HepG2 (cell line): ENCODE results near the gene KNCN. TPM values are rescaled to one million over a fixed set of nuclear protein-coding genes. Genes with fewer than 3 reads are reported as not detected.

Source experiments
- ATAC-seq: fragments of 200-7000 bp; cut with Tn5 transposase; 3 replicates; pipeline ENCODE4 v1.9.1; 2020; ENCODE audit warnings: mild to moderate bottlenecking, moderate library complexity
- BruUV-seq: library from RNA; stranded (reverse); fragments of 400-500 nt; replicated peaks from 2 replicates; lab custom pipeline; 2021; lab: Mats Ljungman, UMichigan
- CTCF ChIA-PET: fragments of 300-600 bp; formaldehyde crosslinking; extraction: SDS; loops from one replicate; lab custom pipeline; 2021; ENCODE audit warnings: low total read pairs, inconsistent platforms, low intra/inter-chr PET ratio; lab: Yijun Ruan, JAX
- POLR2A ChIA-PET: fragments of 350-600 bp; sonication (Branson Sonifier 250); formaldehyde crosslinking; loops from one replicate; lab custom pipeline; 2020; ENCODE audit warnings: antibody characterized with exemption, inconsistent platforms; lab: Yijun Ruan, JAX
- DNase-seq: peaks from one replicate; pipeline ENCODE4 v3.0.0-alpha.2; 2015; ENCODE audit warnings: low spot score
- FAIRE-seq: peaks from 3 replicates; lab custom pipeline; 2011; peaks lifted over from hg19 to GRCh38; lab: Jason Lieb, UNC
- H2AFZ ChIP-seq: one replicate; pipeline ENCODE4 v1.6.1; 2011; ENCODE audit warnings: low read length, inconsistent platforms
- H3K27ac ChIP-seq: fragments of 300-600 bp; 3 replicates; pipeline ENCODE4 v1.8.0; 2011; ENCODE audit warnings: mixed run types, mild to moderate bottlenecking, mixed read lengths, low read length, inconsistent platforms; ENCODE audit not compliant: insufficient read depth; ENCODE audit errors: extremely low read length
- H3K27me3 ChIP-seq, 2 experiments: fragments of 200-600 bp in 1 of 2; 2 replicates in 1 of 2; 3 replicates in 1 of 2; pipeline versions ENCODE4 v1.6.0 to v1.8.0; 2011; ENCODE audit warnings: low read length in 2 of 2, mild to moderate bottlenecking in 2 of 2, moderate library complexity in 2 of 2, inconsistent platforms in 1 of 2; ENCODE audit not compliant: insufficient read depth in 2 of 2, control insufficient read depth in 1 of 2
- H3K36me3 ChIP-seq, 2 experiments: fragments of 200-600 bp in 1 of 2; replicated peaks in 1 of 2; 2 replicates in 1 of 2; 3 replicates in 1 of 2; pipeline versions ENCODE4 v1.5.1 to v1.8.0; 2011; ENCODE audit warnings: low read length in 2 of 2, inconsistent platforms in 1 of 2; ENCODE audit not compliant: insufficient read depth in 2 of 2, control insufficient read depth in 1 of 2
- H3K4me1 ChIP-seq: 2 replicates; pipeline ENCODE4 v1.5.1; 2012; ENCODE audit warnings: low read length, inconsistent platforms; ENCODE audit not compliant: insufficient read depth
- H3K4me2 ChIP-seq: 2 replicates; pipeline ENCODE4 v1.6.0; 2011; ENCODE audit warnings: low read depth, low read length, inconsistent platforms
- H3K4me3 ChIP-seq, 3 experiments: fragments of 200-600 bp in 1 of 3; sonication (generic), shearing (Covaris generic) in 1 of 3; replicated peaks in 1 of 3; 2 replicates each; pipeline ENCODE4 v1.5.1; 2011 to 2016; ENCODE audit warnings: low read length in 3 of 3, inconsistent platforms in 2 of 3, low read depth in 2 of 3, mild to moderate bottlenecking in 2 of 3, control low read depth in 1 of 3, mixed read lengths in 1 of 3; ENCODE audit not compliant: insufficient read depth in 1 of 3
- H3K79me2 ChIP-seq: one replicate; pipeline ENCODE4 v1.6.1; 2011; ENCODE audit warnings: low read length, inconsistent platforms; ENCODE audit not compliant: insufficient read depth
- H3K9ac ChIP-seq: 2 replicates; pipeline ENCODE4 v1.6.0; 2011; ENCODE audit warnings: mild to moderate bottlenecking, low read depth, low read length, inconsistent platforms; ENCODE audit not compliant: insufficient read depth
- H3K9me3 ChIP-seq: 2 replicates; pipeline ENCODE4 v1.5.1; 2012; ENCODE audit warnings: mild to moderate bottlenecking, low read length
- H4K20me1 ChIP-seq: 2 replicates; pipeline ENCODE4 v1.6.0; 2011; ENCODE audit warnings: inconsistent platforms, mild to moderate bottlenecking, low read length, moderate library complexity; ENCODE audit not compliant: insufficient read depth
- SRF ChIP-seq: IDR thresholded peaks from 2 replicates; pipeline ENCODE4 v1.6.1; 2011; ENCODE audit warnings: mild to moderate bottlenecking, low read depth, low read length, moderate library complexity
- ZNF562 ChIP-seq: sonication (generic); formaldehyde crosslinking; IDR thresholded peaks from 2 replicates; pipeline ENCODE4 v1.8.0; 2022; ENCODE audit warnings: missing genetic modification reagents, borderline replicate concordance
- ZNF598 ChIP-seq: sonication (generic); formaldehyde crosslinking; IDR thresholded peaks from 2 replicates; pipeline ENCODE4 v1.5.1; 2020; ENCODE audit warnings: mild to moderate bottlenecking, missing genetic modification reagents, borderline replicate concordance
- WGBS: methylation state at CpG from one replicate; pipeline ENCODE4 v1.1.6; 2017; ENCODE audit warnings: low lambda C conversion rate; 5-methylcytosine and 5-hydroxymethylcytosine counted together
- in situ Hi-C: cut with HindIII; loops from 2 replicates; pipeline ENCODE4 v1.10.0; 2017; ENCODE audit warnings: low pct_unique_long_range_greater_than_20kb; ENCODE audit not compliant: extremely low pct_ligation_motif_present
- intact Hi-C: fragments of 100-400 bp; cut with micrococcal nuclease; formaldehyde crosslinking; loops from one replicate; pipeline ENCODE4 v1.10.0; 2022; ENCODE audit not compliant: unreplicated experiment
- polyA plus RNA-seq, 8 experiments: library from polyadenylated mRNA; depleted of rRNA in 3 of 8; stranded (reverse) in 7 of 8; unstranded in 1 of 8; fragments of >200 nt; fragmentation: Illumina TruSeq in 4 of 8; extraction: Trizol in 4 of 8; gene quantifications; 2 replicates each; pipeline versions ENCODE4 v1.2.1 to v1.2.3, GENCODE V29; 2011 to 2016; ENCODE audit warnings: low read depth in 4 of 8, missing spikeins in 1 of 8, mixed read lengths in 1 of 8; ENCODE audit not compliant: insufficient read depth in 1 of 8
- total RNA-seq, 5 experiments: library from RNA; depleted of rRNA; stranded (reverse); fragments of >200 nt; fragmentation: Illumina TruSeq; extraction: Trizol; gene quantifications; 2 replicates each; pipeline ENCODE4 v1.2.3, GENCODE V29; 2016; ENCODE audit warnings: low read depth in 1 of 5
- TF ChIP-seq, protein P1 (sequence below): sonication (generic); formaldehyde crosslinking; IDR thresholded peaks from 2 replicates; pipeline ENCODE4 v1.4.0; 2020; ENCODE audit warnings: mild to moderate bottlenecking, missing genetic modification reagents
- TF ChIP-seq, protein P2 (sequence below): sonication (generic); formaldehyde crosslinking; IDR thresholded peaks from 2 replicates; pipeline ENCODE4 v1.4.0; 2020; ENCODE audit warnings: mild to moderate bottlenecking, missing genetic modification reagents
- TF ChIP-seq, protein P3 (sequence below), 2 experiments: fragments of 450-650 bp in 1 of 2; sonication (generic) in 1 of 2; formaldehyde crosslinking in 1 of 2; IDR thresholded peaks; 2 replicates each; pipeline versions ENCODE4 v1.6.1 to v1.8.0; 2016 to 2022; ENCODE audit warnings: antibody characterized with exemption in 1 of 2, mild to moderate bottlenecking in 1 of 2, missing genetic modification reagents in 1 of 2
- TF ChIP-seq, protein P4 (sequence below): IDR thresholded peaks from 2 replicates; pipeline ENCODE4 v1.6.1; 2016; ENCODE audit warnings: low read depth, borderline replicate concordance

The KNCN gene
- total and polyA plus RNA-seq, 2 of the 13 experiments (the other 11 are each of a cell fraction or from before 2014, with no cell fraction given), result not detected

DNA sequence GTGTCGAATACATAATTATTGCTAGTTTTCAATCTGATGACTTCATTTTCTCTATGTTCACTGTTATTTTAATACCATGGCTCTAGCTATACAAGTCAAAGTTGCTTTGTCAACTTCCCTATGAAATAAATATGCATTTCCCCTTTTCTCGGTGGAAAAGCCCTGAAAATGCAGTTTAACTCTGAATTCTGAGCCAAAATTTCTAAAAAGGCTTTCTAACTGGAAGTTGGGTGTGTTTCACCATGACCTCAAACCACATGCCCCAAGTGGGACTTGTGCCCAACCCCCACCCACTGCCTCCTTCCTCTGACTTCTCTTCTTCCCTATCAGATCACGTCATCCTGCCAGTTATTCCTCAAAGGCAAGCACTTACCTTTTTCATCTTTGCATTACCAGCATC lies 43.7 kb upstream of the KNCN start:
- no peak overlapping the region for H3K27ac ChIP-seq
- no peaks in the 10 kb centered on the region for H3K27me3 ChIP-seq
- ChIA-PET POLR2A (interaction anchor here (0.8 kb wide), 2 partner anchors 9 to 78 kb away, joined by 3 read pairs; partner anchors contain the start of gene MKNK1), CTCF (no interaction called here)
- in situ Hi-C loops, result no loop called here
- H3K9me3 ChIP-seq, result no peaks in the 10 kb centered on the region
- DNase-seq, result no peak
- no peak overlapping the region for H3K4me2 ChIP-seq
- no peak for ATAC-seq
- no peak overlapping the region for H2AFZ ChIP-seq
- TF ChIP-seq, protein P1, sequence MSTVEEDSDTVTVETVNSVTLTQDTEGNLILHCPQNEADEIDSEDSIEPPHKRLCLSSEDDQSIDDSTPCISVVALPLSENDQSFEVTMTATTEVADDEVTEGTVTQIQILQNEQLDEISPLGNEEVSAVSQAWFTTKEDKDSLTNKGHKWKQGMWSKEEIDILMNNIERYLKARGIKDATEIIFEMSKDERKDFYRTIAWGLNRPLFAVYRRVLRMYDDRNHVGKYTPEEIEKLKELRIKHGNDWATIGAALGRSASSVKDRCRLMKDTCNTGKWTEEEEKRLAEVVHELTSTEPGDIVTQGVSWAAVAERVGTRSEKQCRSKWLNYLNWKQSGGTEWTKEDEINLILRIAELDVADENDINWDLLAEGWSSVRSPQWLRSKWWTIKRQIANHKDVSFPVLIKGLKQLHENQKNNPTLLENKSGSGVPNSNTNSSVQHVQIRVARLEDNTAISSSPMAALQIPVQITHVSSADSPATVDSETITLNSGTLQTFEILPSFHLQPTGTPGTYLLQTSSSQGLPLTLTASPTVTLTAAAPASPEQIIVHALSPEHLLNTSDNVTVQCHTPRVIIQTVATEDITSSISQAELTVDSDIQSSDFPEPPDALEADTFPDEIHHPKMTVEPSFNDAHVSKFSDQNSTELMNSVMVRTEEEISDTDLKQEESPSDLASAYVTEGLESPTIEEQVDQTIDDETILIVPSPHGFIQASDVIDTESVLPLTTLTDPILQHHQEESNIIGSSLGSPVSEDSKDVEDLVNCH (CRISPR knock-in tag), result no peak
- TF ChIP-seq SRF, result no peak
- TF ChIP-seq, protein P2, sequence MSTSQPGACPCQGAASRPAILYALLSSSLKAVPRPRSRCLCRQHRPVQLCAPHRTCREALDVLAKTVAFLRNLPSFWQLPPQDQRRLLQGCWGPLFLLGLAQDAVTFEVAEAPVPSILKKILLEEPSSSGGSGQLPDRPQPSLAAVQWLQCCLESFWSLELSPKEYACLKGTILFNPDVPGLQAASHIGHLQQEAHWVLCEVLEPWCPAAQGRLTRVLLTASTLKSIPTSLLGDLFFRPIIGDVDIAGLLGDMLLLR (CRISPR knock-in tag), result no peak
- no peak for TF ChIP-seq ZNF598 (CRISPR knock-in tag)
- TF ChIP-seq, protein P3, sequence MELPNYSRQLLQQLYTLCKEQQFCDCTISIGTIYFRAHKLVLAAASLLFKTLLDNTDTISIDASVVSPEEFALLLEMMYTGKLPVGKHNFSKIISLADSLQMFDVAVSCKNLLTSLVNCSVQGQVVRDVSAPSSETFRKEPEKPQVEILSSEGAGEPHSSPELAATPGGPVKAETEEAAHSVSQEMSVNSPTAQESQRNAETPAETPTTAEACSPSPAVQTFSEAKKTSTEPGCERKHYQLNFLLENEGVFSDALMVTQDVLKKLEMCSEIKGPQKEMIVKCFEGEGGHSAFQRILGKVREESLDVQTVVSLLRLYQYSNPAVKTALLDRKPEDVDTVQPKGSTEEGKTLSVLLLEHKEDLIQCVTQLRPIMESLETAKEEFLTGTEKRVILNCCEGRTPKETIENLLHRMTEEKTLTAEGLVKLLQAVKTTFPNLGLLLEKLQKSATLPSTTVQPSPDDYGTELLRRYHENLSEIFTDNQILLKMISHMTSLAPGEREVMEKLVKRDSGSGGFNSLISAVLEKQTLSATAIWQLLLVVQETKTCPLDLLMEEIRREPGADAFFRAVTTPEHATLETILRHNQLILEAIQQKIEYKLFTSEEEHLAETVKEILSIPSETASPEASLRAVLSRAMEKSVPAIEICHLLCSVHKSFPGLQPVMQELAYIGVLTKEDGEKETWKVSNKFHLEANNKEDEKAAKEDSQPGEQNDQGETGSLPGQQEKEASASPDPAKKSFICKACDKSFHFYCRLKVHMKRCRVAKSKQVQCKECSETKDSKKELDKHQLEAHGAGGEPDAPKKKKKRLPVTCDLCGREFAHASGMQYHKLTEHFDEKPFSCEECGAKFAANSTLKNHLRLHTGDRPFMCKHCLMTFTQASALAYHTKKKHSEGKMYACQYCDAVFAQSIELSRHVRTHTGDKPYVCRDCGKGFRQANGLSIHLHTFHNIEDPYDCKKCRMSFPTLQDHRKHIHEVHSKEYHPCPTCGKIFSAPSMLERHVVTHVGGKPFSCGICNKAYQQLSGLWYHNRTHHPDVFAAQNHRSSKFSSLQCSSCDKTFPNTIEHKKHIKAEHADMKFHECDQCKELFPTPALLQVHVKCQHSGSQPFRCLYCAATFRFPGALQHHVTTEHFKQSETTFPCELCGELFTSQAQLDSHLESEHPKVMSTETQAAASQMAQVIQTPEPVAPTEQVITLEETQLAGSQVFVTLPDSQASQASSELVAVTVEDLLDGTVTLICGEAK (IDR thresholded peaks at IDR 0.05), result no peak
- TF ChIP-seq, protein P3 (CRISPR knock-in tag; IDR thresholded peaks at IDR 0.05), result no peak
- no peak for TF ChIP-seq ZNF562 (CRISPR knock-in tag)
- TF ChIP-seq, protein P4, sequence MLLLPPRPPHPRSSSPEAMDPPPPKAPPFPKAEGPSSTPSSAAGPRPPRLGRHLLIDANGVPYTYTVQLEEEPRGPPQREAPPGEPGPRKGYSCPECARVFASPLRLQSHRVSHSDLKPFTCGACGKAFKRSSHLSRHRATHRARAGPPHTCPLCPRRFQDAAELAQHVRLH (CRISPR knock-in tag), result no peak
- no peak for FAIRE-seq
- no peaks in the 10 kb centered on the region for H3K79me2 ChIP-seq
- intact Hi-C loops, result no loop called here
- H3K9ac ChIP-seq, result no peak overlapping the region
- no TSS peak for BruUV-seq
- no peaks in the 10 kb centered on the region for H4K20me1 ChIP-seq
- 0 out of 2 replicates have a peak, but pooled peaks cover 3% of the 10 kb centered on the region for H3K4me1 ChIP-seq
- 96% methylated on average over 3 of the region's 3 CpGs for WGBS
- no peak overlapping the region for H3K4me3 ChIP-seq
- H3K36me3 ChIP-seq, result peaks cover 7 to 36% of the 10 kb centered on the region in 2 experiments; a peak in 4 of 5 replicates
